ENCODE measurements around the gene AVP. TPM values are rescaled to one million over a fixed set of nuclear protein-coding genes. Genes with fewer than 3 reads are reported as not detected.
"Not testable (repeated sequence)": the region's sequence is repeated elsewhere in the genome, so short reads cannot be mapped to it uniquely, and the experiment has no call there.

AVP gene
- total and polyA plus RNA-seq, 4 donors, result 2.5 TPM; not detected in 3

- DNase-seq (ENCODE audit: low spot score), result no peak
- Histone ChIP-seq H3K36me3 (ENCODE audit: control insufficient read depth in 4 of 4, insufficient read depth in 3 of 4, low read depth in 1 of 4, low read length in 3 of 4) (peaks cover 6 to 15% (median 7%) of the 10 kb centered on the region in 4 donors), H3K27ac (ENCODE audit: low read depth in 1 of 2, low read length in 2 of 2) (no peak overlapping the region), H3K4me1 (ENCODE audit: control insufficient read depth in 4 of 4, insufficient read depth in 4 of 4, low read length in 3 of 4) (peaks cover 0 to 2% (median 0%) of the 10 kb centered on the region in 4 donors), H3K27me3 (ENCODE audit: control insufficient read depth in 4 of 4, insufficient read depth in 4 of 4, low read length in 3 of 4) (no peaks in the 10 kb centered on the region), H3K9ac (ENCODE audit: low read depth in 1 of 2, low read length in 2 of 2) (no peak overlapping the region), H3K9me3 (ENCODE audit: control insufficient read depth in 4 of 4, low read length in 3 of 4) (no peaks in the 10 kb centered on the region), H3K4me3 (ENCODE audit: low read depth in 1 of 3, low read length in 3 of 3) (no peak overlapping the region)
- TF ChIP-seq FOXA1 (IDR thresholded peaks at IDR 0.05) (no peak), SP1 (IDR thresholded peaks at IDR 0.05) (no peak), FOXA2 (IDR thresholded peaks at IDR 0.05) (no peak), TAF1 (conservative IDR thresholded peaks at IDR 0.05) (no peak), HNF4G (IDR thresholded peaks at IDR 0.05) (no peak), JUND (IDR thresholded peaks at IDR 0.05) (no peak), YY1 (IDR thresholded peaks at IDR 0.05) (no peak), EGR1 (IDR thresholded peaks at IDR 0.05; ENCODE audit: low read depth in 2 of 2) (no peak), HNF4A (conservative IDR thresholded peaks at IDR 0.05) (no peak), ZBTB33 (IDR thresholded peaks at IDR 0.05) (no peak), CTCF (IDR thresholded peaks at IDR 0.05; ENCODE audit: low read depth, low read length, missing input control) (no peak), REST (IDR thresholded peaks at IDR 0.05) (no peak), RAD21 (IDR thresholded peaks at IDR 0.05) (no peak), GABPA (IDR thresholded peaks at IDR 0.05 in 1 of 2, conservative IDR thresholded peaks at IDR 0.05 in 1 of 2) (no peak)
- 88% methylated on average over 1 of the region's 1 CpG for WGBS
Measured at GRCh38 chr20:3126527-3126859, 42.0 kb upstream of the AVP start.

GRCh38 chr20:3125776-3126526 lies 41.4 kb upstream of the AVP start:
- H3K4me1 ChIP-seq (ENCODE audit: control insufficient read depth in 4 of 4, insufficient read depth in 4 of 4, low read length in 3 of 4); DNase-seq (ENCODE audit: low spot score); H3K9ac ChIP-seq (ENCODE audit: low read depth in 1 of 2, low read length in 2 of 2); H3K27me3 ChIP-seq (ENCODE audit: control insufficient read depth in 4 of 4, insufficient read depth in 4 of 4, low read length in 3 of 4); H3K9me3 ChIP-seq (ENCODE audit: control insufficient read depth in 4 of 4, low read length in 3 of 4); H3K4me3 ChIP-seq (ENCODE audit: low read depth in 1 of 3, low read length in 3 of 3); H3K27ac ChIP-seq (ENCODE audit: low read depth in 1 of 2, low read length in 2 of 2): not testable (repeated sequence)
- 85% methylated on average over 25 of the region's 25 CpGs for WGBS
- H3K36me3 ChIP-seq (ENCODE audit: control insufficient read depth in 4 of 4, insufficient read depth in 3 of 4, low read depth in 1 of 4, low read length in 3 of 4), result peaks cover 6 to 18% (median 10%) of the 10 kb centered on the region in 4 donors

GRCh38 chr20:3124773-3125560 lies 40.4 kb upstream of the AVP start:
- not testable (repeated sequence) for H3K9me3 ChIP-seq (ENCODE audit: control insufficient read depth in 4 of 4, low read length in 3 of 4); H3K4me1 ChIP-seq (ENCODE audit: control insufficient read depth in 4 of 4, insufficient read depth in 4 of 4, low read length in 3 of 4); H3K27me3 ChIP-seq (ENCODE audit: control insufficient read depth in 4 of 4, insufficient read depth in 4 of 4, low read length in 3 of 4); DNase-seq (ENCODE audit: low spot score); H3K9ac ChIP-seq (ENCODE audit: low read depth in 1 of 2, low read length in 2 of 2); H3K27ac ChIP-seq (ENCODE audit: low read depth in 1 of 2, low read length in 2 of 2); H3K4me3 ChIP-seq (ENCODE audit: low read depth in 1 of 3, low read length in 3 of 3)
- 98% methylated on average over 41 of the region's 41 CpGs for WGBS
- peaks cover 6 to 18% (median 12%) of the 10 kb centered on the region in 4 donors for H3K36me3 ChIP-seq (ENCODE audit: control insufficient read depth in 4 of 4, insufficient read depth in 3 of 4, low read depth in 1 of 4, low read length in 3 of 4)

GRCh38 chr20:3124163-3124562 lies 39.6 kb upstream of the AVP start:
- DNase-seq (ENCODE audit: low spot score); H3K27ac ChIP-seq (ENCODE audit: low read depth in 1 of 2, low read length in 2 of 2); H3K27me3 ChIP-seq (ENCODE audit: control insufficient read depth in 4 of 4, insufficient read depth in 4 of 4, low read length in 3 of 4); H3K4me1 ChIP-seq (ENCODE audit: control insufficient read depth in 4 of 4, insufficient read depth in 4 of 4, low read length in 3 of 4); H3K9me3 ChIP-seq (ENCODE audit: control insufficient read depth in 4 of 4, low read length in 3 of 4); H3K4me3 ChIP-seq (ENCODE audit: low read depth in 1 of 3, low read length in 3 of 3); H3K9ac ChIP-seq (ENCODE audit: low read depth in 1 of 2, low read length in 2 of 2): not testable (repeated sequence)
- 98% methylated on average over 18 of the region's 18 CpGs for WGBS
- peaks cover 4 to 18% (median 12%) of the 10 kb centered on the region in 4 donors for H3K36me3 ChIP-seq (ENCODE audit: control insufficient read depth in 4 of 4, insufficient read depth in 3 of 4, low read depth in 1 of 4, low read length in 3 of 4)
